K562 (cell line): ENCODE measurements around the gene KNDC1.

Experiments
- EP300 ChIP-seq: IDR thresholded peaks from 2 replicates; pipeline ENCODE4 v1.6.1; 2012; ENCODE audit warnings: low read length, improper control_type of control experiment
- ESRRA ChIP-seq: fragments of 450-650 bp; IDR thresholded peaks from 2 replicates; pipeline ENCODE4 v1.6.1; 2014; ENCODE audit warnings: low read depth, mild to moderate bottlenecking, moderate library complexity, borderline replicate concordance
- POLR2AphosphoS5 ChIP-seq: IDR thresholded peaks from 2 replicates; pipeline ENCODE4 v1.6.1; 2011; ENCODE audit warnings: mild to moderate bottlenecking, low read depth, low read length, moderate library complexity; ENCODE audit not compliant: control insufficient read depth, insufficient read depth
- SREBF2 ChIP-seq: sonication (generic); formaldehyde crosslinking; IDR thresholded peaks from 2 replicates; pipeline ENCODE4 v1.4.0; 2020; ENCODE audit warnings: mild to moderate bottlenecking, missing genetic modification reagents
- ZNF274 ChIP-seq: IDR thresholded peaks from 2 replicates; pipeline ENCODE4 v1.6.1; 2011; ENCODE audit warnings: low read depth, mild to moderate bottlenecking, low read length, moderate library complexity, borderline replicate concordance
- ZNF639 ChIP-seq, 2 experiments: fragments of 200-800 bp in 1 of 2; sonication (Bioruptor generic) in 1 of 2; sonication (generic) in 1 of 2; formaldehyde crosslinking in 1 of 2; IDR thresholded peaks in 1 of 2; conservative IDR thresholded peaks in 1 of 2; 2 replicates each; pipeline versions ENCODE4 v1.5.0 to v1.6.1; 2016 to 2020; ENCODE audit warnings: missing compliant biosample characterization in 1 of 2, missing genetic modification characterization in 1 of 2, missing genetic modification reagents in 1 of 2

DNA sequence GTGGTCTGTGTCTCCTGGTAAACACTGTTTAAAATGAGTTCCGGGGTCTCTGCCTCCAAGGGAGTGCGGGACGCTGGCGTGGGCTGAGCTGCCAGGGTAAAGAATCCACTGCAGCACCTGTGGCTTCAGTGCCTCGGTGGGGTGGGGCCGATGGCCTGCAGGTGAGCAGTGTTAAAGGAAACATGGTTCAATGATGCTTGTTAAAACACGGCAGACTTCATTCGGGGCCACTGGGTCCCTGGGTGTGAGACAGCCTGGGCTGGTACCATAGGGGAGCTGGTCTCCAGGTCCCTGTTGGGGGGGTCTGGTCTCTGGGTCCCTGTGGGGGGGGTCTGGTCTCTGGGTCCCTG lies 24.9 kb upstream of the KNDC1 start:
- no peak for TF ChIP-seq POLR2AphosphoS5
- no peak for TF ChIP-seq ESRRA
- TF ChIP-seq ZNF274: no peak
- TF ChIP-seq SREBF2: no peak
- no peak for TF ChIP-seq EP300
- no peak for TF ChIP-seq ZNF639 (CRISPR knock-in tag; conservative IDR thresholded peaks at IDR 0.05 in 1 of 2, IDR thresholded peaks at IDR 0.05 in 1 of 2)
